Measurements from ENCODE around the gene TRMT10B.
"Not testable (repeated sequence)": the region's sequence is repeated elsewhere in the genome, so short reads cannot be mapped to it uniquely, and the experiment has no call there.

TRMT10B gene

DNA sequence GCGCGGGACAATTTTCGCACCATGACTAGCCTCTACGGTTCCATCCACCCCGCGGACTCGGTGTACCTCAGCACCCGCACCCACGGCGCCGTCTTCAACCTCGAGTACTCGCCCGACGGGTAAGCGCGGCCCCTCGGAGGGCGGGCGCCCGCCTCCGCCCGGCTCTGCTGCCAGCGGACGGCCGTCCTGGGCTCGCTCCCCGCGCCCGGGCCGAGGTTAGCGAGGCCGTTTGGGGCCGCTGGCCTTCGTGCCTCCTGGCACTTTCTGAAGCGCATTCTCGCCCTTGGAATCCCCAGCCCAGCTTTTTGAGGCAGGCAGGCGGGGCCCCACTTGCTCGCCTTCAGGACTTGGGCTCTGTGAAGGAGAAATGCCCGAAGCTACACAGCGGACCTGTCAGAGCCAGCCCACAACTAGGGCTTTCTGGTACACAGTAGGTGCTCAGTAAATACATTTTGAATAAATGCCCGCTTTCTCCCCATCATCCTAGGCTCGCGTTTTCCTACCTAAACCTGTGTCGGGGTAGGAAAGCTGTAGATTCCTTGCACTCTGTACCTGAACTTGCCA is 47.8 kb downstream of the TRMT10B start:
- DNase-seq, result peak in 1 of 5 donors; percentile 33

DNA sequence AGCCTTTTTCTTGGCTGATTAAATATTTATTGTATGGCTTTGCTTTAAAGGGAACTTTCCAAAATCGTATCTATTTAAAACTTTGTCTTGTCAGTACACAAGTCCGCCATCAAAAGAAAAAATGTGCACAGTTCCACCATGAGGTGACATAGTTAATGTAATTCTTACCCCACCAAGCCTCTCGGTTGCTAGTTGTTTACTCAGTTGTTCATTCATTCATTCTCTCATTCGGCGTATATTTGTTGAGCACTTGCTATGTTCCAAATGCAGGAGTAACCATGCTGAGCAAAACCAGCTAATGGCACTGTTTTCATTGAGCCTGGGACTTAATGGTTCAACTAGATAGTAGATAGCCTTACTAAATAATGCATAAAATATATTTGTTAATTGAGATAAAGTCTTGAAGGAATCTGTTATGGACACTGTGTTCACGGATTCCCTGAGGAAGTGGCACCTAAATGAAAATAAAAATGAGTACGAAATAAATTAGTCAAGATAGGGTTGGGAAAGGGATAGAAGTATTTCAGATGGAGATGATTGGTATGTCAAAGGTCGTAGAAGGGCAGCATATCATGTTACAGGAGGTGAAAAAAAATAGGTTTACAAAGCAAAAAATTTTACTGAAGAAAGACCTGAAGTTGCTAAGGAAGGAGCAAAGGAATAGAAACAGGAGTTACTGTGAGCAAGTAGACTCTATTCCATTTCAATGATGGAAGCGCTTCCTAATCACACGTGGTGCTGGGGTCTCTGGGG is 48.5 kb downstream of the TRMT10B start:
- DNase-seq, result no peak

DNA sequence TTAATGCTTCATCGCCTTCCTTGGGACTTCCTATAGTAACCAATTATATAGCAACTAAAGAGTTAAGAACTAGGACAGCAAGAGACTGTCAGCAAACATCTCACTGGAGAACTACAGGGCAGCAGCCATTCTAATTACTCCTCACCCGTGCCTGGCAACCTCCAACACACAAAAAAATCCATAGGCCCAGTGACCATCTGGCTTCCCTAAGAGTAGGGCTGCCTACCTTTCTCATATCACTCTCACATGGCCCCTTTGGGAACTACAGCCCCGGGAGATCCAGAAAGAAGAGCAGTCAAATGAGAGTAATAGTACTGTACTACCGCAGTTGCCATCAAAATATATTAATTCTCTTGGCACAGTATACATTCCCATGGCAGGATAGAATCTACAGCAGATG is 52.7 kb downstream of the TRMT10B start:
- no peak for DNase-seq

DNA sequence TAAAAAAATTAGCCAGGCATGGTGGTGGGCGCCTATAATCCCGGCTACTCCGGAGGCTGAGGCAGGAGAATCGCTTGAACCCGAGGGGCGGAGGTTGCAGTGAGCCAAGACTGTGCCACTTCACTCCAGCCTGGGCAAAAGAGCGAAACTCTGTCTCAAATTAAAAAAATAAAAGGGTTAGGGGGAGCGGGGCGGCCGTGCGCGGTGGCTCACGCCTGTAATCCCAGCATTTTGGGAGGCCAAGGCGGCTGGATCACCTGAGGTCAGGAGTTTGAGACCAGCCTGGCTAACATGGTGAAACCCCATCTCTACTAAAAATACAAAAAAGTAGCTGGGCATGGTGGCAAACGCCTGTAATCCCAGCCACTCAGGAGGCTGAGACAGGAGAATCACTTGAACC is 56.1 kb downstream of the TRMT10B start:
- DNase-seq, result not testable (repeated sequence)

DNA sequence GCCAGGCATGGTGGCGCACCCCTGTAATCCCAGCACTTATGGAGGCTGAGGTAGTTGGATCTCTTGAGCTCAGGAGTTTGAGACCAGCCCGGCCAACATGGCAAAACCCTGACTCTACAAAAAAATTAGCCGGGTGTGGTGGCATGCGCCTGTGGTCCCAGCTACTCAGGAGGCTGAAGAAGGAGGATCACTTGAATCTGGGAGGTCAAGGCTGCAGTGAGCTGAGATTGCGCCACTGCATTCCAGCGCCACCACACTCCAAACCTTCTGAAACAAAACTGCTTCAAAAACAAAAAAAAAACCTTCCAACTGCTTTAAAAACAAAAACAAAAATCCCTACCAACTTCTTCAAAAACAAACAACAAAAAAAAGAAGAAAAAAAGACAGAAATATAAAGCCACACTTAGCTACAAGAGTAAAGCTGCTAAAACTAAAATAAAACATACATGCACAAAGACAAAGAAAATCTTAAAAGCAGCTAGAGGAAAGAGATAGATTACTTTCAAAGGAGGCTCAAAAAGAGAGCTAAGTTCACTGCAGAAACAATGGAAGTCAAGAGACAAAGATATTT is 58.4 kb downstream of the TRMT10B start:
- DNase-seq, result no peak

DNA sequence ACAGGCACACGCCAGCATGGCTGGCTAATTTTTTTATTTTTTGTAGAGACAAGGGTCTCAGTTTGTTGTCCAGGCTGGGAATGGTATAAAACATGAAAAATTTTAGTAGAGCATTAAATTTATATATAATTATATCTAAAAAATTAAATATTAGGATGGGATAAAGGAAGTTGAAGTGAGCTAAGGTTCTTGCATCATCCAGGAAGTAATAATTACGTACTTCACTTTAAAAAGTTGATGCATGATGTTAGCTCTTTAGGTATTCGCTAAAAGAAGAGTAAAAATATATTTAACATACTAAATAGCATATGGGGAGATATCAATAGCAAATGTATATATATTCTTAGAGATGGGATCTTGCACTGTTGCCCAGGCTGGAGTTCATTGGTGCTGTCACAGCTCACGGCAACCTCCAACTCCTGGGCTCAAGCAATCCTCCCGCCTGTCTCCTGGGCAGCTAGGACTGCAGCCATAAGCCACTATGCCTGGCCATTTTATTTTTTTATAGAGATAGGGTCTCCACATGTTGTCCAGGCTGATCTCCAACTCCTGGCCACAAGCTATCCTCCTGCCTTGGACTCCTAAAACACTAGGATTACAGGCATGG is 59.3 kb downstream of the TRMT10B start:
- DNase-seq, result no peak

DNA sequence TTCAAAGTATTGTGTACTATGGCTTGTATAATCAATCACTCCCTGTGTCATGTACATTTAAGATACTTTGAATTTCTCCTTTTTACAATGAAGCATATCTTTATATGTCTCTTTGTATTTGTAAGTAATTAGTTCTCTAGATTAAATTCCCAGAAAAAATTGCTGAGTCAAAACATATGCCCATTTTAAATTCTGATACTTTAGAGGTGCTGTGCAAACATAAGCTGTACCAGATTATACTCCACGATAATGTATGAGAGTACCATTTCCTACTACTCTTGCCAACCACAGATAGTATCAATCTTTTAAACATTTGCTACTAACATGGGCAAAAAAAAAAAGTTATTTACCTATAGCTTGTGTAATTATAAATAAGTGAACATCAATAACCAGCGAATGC is 65.2 kb downstream of the TRMT10B start:
- DNase-seq, result no peak

DNA sequence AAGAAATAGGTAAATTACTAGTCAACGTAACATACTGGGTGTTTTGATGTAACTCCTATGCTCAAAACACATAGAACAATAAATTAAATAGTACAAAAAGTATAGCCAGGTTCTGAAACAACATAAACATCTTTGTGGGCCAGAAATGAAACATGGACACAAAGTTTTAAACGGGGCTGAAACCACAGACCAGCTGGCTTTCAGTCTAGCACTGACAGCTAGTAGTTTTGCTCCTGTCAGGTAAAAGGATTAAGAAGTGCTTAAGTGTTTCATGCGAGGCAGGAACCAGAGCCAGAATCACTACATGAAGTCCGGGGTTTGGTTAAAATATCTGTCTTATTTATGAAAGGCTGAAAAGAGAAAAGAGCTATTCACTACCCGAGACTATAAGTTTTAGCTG is 66.5 kb downstream of the TRMT10B start:
- no peak for DNase-seq

DNA sequence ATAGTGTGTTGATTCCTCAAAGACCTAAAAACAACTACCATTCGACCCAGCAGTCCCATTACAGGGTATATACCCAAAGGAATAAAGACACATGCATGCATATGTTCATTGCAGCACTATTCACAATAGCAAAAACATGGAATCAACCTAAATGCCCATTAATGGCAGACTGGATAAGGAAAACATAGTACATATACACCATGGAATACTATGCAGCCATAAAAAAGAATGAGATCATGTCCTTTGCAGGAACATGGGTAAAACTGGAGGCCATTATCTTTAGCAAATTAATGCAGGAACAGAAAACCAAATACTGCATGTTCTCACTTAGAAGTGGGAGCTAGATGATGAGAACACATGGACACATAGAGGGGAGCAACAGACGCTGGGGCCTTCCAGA is 71.6 kb downstream of the TRMT10B start:
- DNase-seq, result not testable (repeated sequence)

DNA sequence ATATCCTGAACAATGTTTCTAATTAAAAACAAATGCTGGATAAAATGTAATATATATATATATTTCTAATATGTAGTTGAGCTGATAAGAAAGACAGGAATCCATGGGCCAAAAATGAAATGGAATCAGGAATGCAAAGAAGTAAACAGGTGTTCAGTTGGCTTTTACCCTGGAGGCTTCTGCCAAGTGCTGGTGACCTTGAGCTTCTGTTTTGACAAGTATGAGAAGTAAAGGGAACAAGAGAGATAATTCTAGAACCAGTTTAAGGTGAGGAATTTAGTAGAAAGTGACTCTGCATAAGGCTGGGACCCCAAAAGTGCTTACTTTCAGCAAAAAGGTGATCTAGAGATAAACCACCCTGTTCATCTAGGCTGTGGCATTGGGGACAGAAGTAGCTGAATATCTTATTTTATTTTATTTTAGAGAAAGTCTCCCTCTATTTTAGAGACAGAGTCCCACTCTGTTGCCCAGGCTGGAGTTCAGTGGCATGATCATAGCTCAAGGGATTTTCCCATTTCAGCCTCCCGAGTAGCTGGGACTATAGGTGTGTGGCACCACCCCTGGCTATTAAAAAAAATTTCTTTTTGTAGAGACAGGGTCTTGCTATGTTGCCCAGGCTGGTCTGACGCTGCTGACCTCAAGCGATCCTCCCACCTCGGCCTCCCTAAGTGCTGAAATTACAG is 74.0 kb downstream of the TRMT10B start:
- no peak for DNase-seq
